PFSK-1 (cell line): Measurements from ENCODE around the gene ATOH8.

Source experiments
- FOXP2 ChIP-seq: optimal IDR thresholded peaks from 2 replicates; pipeline ENCODE3; 2011; ENCODE audit warnings: borderline replicate concordance, control low read depth, inconsistent platforms; ENCODE audit not compliant: insufficient read depth; ENCODE audit errors: extremely low read length, extremely low read depth
- POLR2AphosphoS5 ChIP-seq: IDR thresholded peaks from 2 replicates; pipeline ENCODE4 v1.6.1; 2012; ENCODE audit warnings: low read depth, mild to moderate bottlenecking, control low read depth, low read length, moderate library complexity
- SIN3A ChIP-seq: IDR thresholded peaks from 2 replicates; pipeline ENCODE4 v1.6.1; 2012; ENCODE audit warnings: mild to moderate bottlenecking, low read length, moderate library complexity, borderline replicate concordance; ENCODE audit not compliant: insufficient read depth
- TAF1 ChIP-seq: IDR thresholded peaks from 2 replicates; pipeline ENCODE4 v1.6.1; 2012; ENCODE audit warnings: low read length, control low read depth, borderline replicate concordance; ENCODE audit not compliant: insufficient read depth
- TF ChIP-seq, protein P1 (sequence below), 2 experiments: IDR thresholded peaks; 2 replicates each; pipeline versions ENCODE4 v1.6.1 to v1.8.0; 2011 to 2012; ENCODE audit warnings: low read depth in 2 of 2, low read length in 2 of 2, control low read depth in 1 of 2, inconsistent platforms in 1 of 2, mild to moderate bottlenecking in 1 of 2, moderate library complexity in 1 of 2; ENCODE audit not compliant: insufficient read depth in 1 of 2

- no peak for TF ChIP-seq TAF1
- no peak for TF ChIP-seq POLR2AphosphoS5
- TF ChIP-seq, protein P1, sequence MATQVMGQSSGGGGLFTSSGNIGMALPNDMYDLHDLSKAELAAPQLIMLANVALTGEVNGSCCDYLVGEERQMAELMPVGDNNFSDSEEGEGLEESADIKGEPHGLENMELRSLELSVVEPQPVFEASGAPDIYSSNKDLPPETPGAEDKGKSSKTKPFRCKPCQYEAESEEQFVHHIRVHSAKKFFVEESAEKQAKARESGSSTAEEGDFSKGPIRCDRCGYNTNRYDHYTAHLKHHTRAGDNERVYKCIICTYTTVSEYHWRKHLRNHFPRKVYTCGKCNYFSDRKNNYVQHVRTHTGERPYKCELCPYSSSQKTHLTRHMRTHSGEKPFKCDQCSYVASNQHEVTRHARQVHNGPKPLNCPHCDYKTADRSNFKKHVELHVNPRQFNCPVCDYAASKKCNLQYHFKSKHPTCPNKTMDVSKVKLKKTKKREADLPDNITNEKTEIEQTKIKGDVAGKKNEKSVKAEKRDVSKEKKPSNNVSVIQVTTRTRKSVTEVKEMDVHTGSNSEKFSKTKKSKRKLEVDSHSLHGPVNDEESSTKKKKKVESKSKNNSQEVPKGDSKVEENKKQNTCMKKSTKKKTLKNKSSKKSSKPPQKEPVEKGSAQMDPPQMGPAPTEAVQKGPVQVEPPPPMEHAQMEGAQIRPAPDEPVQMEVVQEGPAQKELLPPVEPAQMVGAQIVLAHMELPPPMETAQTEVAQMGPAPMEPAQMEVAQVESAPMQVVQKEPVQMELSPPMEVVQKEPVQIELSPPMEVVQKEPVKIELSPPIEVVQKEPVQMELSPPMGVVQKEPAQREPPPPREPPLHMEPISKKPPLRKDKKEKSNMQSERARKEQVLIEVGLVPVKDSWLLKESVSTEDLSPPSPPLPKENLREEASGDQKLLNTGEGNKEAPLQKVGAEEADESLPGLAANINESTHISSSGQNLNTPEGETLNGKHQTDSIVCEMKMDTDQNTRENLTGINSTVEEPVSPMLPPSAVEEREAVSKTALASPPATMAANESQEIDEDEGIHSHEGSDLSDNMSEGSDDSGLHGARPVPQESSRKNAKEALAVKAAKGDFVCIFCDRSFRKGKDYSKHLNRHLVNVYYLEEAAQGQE (IDR thresholded peaks at IDR 0.05; ENCODE audit: insufficient read depth in 1 of 2, low read depth in 2 of 2, low read length in 2 of 2): no peak
- TF ChIP-seq SIN3A: no peak
- TF ChIP-seq FOXP2: no peak
Observed at GRCh38 chr2:85756195-85756594, 2.4 kb downstream of the ATOH8 start.
